ENCODE results near the gene DGKH.

The DGKH gene

DNA sequence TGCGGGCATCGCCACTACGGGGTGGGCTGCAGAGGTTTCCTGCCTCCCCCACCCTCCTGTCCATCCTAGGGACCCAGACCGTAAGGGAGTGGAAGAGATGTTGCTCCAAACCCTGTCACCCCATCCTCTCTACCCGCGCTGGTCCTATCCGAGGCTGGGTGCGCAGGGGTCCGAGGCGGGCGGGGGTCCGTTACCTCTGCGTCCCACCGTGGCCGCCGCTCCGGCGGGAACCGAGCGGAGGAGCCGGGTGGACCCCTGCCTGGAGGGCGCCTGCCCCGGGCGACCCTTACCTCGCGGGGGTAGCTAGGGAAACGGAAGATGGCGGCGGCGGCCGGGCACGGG, at the start of gene DGKH:
TSS of gene DGKH (plus strand) at position 307 of the 342 bp plus-strand sequence. CDS start 126 bp downstream, outside the sequence.
- no peak for DNase-seq

GRCh38 chr13:42000846-42001245, 47.6 kb upstream of the DGKH start:
- no peak for DNase-seq

DNA sequence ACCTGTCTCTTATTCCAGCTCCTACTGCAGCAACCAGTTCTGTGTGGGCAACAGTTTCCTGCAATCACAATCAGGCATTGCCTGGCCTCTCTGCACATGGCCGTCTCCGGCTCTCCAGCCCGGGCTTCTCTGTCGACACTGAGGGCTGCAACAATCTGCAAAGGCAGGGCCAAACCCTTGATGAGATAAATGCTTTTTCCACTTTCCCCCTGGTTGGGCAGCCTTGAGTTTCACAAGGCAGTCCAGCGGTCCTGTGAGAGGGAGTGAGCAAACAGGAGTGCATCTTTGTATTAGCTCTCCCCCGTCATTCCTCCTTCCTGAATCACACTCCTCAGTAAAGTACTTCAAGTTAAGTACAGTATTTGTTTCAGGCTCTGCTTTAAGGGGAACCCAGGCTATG, 46.9 kb upstream of the DGKH start:
- no peak for DNase-seq

DNA sequence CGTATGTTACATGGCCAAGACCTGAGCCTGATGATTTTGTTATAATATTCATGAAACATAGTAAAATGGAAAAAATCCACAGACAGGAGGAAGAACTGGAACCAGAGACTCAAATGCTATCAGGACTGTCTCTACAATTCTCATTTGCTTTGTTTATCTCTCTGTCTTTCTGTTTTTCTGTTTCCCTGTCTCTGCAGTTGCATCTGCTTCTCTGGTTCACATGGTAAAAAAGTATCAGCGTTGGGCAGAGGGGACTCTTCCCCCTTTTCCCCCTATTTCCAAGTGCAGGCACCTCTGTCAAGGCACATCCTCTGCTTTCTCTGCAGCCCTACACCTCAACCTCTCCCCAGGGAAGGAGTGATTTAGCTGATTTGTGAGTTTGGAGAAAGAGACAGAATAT, 46.4 kb upstream of the DGKH start:
- DNase-seq, result no peak

- DNase-seq, result no peak
Observed at GRCh38 chr13:42007844-42008243, 40.6 kb upstream of the DGKH start.

GRCh38 chr13:42009057-42009456, 39.4 kb upstream of the DGKH start:
- no peak for DNase-seq

DNA sequence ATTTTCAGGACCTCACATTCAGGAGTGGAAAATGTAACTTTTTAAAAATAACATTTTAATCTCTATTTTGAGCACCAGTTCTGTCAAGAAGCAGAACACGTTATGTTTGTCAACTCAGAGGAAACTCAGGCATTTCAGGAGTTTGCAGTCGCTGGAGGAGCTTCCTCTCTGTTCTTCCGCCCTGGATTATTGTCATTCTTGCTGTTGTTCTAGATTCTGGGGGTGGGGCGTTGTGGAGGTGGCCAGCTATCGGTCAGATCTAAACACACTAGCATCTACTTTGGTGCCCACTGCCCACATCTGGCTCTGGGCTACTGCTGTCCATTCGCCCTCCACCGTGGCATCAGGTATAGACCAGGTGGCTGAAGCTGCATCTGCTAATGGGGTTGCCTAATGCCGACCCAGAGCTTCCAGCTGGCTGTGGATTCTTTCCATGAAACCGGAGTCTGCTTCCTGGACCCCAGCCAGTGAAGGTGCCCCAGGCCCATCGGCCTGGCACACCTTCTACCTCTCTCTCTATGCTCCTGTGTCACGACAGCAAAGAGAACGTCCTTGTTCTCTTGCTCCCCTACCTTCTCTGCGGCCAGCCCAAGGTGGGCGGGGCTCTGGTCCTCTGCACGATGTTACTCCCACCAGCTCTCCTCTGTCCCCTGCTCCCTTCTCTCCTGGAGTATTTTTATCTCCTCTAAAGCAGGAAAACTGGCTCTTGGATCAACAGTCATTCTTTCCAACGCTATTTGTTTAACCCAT, 36.7 kb upstream of the DGKH start:
- DNase-seq, result no peak

DNA sequence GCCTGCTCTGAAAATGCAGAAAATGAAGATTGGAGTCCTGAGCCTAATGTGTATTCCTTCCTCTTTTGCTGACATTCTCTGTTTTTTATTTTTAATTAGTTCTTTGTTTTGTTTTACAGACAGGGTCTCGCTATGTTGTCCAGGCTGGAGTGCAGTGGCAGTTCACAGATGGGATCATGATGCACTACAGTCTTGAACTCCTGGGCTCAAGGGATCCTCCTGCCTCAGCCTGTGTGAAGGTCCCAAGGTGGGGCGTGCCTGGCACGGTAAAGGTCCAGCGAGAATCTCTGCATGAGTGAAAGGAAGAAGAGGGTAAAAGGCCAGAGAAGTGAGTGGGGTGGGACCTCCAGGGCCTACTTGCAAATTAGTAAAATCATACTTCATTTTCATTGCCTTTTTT, 34.3 kb upstream of the DGKH start:
- no peak for DNase-seq

- DNase-seq, result no peak
Observed at GRCh38 chr13:42017264-42017663, 31.2 kb upstream of the DGKH start.

DNA sequence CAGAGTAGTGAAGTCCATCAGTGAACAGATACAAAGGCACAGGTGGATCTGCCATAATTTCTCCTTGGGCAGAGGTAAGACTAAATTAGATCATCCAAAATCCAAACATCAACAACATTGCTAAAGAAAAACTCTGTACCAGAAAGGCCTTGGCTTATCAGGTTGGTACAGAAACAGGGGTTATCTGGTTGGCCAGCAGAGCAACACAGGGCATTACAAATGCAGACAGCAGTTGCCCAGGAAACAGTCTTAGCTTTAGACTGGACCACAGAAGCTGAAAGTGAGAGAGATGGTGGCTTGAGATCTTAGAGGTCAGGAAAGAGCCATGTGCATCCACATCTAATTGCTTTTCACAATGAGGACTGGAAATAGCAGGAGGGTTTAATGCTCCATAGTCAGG, 26.6 kb upstream of the DGKH start:
- no peak for DNase-seq

GRCh38 chr13:42022336-42022735, 26.1 kb upstream of the DGKH start:
- DNase-seq, result no peak

DNA sequence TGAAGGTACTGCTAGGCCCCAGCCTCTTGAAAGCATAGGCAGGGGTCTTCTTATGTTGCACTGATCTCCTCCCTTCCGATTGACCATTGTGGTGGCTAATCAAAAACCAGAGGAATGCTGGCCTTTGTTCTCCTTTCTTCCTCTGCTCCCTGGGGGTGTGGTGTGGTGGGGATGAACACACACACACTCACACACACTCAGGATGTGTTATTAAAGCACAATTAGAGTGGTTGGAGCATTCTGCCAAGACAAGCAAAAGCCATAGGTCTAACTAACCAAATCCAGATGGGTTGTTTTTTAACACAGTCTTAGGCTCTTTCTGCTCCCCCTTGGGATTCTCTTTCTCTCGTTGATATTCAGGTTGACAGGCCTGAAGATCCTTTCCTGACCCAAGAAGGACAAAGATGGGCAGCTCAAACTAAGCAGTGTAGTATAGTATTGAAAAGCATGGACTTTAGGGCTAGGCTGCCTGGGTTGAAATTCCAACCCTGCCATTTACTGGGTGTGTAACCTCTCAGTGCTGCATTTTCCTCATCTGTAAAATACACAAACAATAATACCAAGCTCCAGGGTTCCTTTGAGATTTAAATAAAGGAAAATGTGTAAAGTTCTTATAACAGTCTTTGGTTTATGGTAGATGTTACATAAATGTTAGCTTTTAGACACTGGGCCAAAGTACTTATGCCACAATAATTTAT, 25.5 kb upstream of the DGKH start:
- DNase-seq, result no peak

DNA sequence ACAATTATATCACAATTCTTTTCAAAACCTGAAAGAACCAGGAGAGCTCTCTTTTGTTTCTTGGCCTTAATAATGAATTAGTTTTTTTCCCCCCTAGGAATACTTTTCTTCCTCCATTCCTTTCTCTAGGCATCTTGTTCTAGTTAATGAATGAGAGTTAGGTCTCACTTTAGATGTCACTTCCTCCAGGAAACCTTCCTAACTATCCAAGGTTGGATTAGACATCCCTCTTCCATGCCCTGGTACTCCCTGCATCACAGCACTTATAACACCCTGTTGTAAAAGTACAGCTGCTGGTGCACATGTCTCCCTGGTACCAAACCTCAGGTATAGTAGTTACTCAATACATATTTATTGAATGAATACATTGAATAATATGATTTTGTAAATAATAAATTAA, 21.2 kb upstream of the DGKH start:
- no peak for DNase-seq

DNA sequence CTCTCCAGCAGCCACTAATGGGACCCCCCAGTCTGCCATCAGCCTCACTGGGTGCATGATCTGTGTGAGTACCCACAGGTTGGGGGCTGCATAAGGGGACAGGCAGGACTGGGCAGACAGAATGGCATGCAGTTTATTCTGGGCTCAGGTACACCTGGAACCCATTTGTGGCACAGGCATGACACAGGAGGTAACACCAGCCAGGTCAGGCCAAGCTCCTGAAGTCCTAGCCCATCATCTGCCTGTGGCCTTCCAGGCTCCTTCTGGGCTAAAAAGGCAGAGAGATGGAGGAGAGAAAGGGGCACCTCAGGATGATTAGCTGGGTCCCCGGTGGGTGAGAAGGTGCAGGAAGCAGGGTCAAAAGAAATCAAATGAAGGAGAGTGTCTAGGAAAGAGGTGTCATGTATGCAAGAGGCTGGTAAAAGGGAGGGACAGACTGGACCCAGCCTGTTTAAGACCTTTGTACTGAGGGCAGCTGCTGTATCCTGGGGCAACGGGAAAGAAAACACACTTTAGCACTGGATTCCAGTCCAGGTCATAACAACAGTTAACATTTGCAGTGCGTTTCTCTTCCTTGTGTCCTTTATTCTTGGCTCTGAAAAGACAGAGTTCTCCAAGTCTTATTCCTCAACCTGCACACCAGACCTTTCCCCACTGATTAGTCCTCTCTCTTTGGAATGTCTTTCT, 20.2 kb upstream of the DGKH start:
- DNase-seq, result no peak

DNA sequence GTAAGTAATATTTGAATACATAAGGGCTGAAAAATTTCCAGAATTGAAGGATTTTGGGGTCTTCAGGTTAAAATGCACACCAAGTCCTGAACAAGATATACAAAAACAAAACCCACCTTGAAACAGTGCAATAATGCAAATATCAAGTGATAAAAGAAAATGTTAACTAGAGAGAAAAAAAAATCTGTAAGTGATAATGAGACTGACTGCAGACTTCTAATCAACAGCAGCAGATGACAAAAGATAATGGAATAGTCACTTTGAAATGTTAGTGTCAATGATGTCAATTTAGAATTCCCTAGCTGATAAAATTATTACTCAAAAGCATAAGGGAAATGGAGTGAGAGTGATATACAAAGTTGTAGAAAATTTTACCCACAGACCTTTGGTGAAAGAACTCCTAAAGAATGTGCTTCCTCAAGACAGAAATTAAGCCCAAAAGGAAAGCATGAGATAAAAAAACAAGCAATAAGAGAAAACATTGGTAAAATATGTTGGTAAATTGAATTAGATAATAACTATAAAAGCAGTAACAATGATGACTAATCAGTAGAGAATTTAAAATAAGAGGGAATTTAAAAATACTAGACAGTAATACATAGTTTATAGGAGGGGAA, 12.4 kb upstream of the DGKH start:
- DNase-seq, result no peak

- no peak for DNase-seq
Observed at GRCh38 chr13:42036711-42037110, 11.7 kb upstream of the DGKH start.

- no peak for DNase-seq
Observed at GRCh38 chr13:42038661-42039456, 9.6 kb upstream of the DGKH start.

DNA sequence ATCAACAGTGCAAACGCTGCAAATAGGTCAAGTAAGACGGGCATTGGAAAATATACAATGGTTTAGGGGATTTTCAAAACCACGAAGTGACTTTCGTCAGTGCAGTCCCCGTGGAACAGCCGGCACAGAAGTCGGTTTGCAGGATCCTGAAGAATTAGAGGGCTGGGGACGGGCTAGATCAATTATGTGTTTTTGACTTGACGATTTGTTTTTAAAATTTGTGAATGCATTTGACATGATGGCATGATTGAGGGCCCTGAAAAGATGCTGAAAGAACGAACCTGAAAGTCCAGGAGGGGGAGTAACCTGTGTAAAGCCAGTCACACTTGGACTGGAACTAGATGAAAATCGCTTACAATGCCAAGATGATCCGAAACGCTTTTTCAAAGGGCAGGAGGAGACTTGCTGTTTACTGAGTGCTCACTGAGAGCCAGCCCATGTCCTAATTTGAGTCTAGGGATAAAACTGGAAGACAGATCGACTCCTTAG, 8.9 kb upstream of the DGKH start:
- DNase-seq, result peak; percentile 51

DNA sequence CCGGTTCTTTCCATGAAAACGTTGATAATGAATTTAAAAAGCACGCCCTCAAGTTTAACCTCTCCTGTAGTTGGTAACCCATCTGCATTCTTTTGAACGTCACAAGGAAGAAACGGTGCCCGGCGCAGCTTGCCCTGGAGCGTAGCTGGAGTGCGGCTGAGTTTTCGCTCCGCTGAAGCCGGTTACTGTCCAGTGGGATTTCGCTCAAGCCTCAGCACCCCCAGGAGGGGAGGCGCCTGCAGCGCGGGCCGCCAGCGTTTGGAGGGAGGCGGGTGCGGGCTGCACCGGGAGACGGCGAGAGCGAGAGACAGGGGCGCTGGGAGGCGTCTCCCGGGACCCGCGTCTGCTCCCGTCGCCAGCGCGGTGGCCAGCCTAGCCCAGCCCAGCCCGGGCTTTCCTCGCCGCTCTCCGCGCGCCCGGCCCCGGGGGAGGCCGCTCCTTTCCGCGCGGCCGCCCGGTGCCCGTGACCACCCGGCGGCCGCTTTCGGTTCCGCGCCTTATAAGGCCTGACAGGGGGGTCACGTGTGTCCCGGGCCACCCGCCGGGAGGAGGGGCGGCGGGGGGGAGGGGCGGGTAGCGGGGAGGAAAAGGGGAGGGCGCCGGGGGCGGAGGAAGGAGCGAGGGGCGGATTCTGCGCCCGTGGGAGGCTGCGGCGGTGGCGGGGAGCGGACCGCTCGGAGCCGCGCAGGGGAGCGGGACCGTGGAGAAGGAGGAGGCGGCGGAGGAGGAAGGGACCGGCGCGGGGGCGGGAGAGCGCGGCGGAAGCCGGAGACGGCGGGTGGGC, 8.3 kb upstream of the DGKH start:
- peak; percentile 94 for DNase-seq

GRCh38 chr13:42040730-42041010, 7.8 kb upstream of the DGKH start:
- no peak for DNase-seq

DNA sequence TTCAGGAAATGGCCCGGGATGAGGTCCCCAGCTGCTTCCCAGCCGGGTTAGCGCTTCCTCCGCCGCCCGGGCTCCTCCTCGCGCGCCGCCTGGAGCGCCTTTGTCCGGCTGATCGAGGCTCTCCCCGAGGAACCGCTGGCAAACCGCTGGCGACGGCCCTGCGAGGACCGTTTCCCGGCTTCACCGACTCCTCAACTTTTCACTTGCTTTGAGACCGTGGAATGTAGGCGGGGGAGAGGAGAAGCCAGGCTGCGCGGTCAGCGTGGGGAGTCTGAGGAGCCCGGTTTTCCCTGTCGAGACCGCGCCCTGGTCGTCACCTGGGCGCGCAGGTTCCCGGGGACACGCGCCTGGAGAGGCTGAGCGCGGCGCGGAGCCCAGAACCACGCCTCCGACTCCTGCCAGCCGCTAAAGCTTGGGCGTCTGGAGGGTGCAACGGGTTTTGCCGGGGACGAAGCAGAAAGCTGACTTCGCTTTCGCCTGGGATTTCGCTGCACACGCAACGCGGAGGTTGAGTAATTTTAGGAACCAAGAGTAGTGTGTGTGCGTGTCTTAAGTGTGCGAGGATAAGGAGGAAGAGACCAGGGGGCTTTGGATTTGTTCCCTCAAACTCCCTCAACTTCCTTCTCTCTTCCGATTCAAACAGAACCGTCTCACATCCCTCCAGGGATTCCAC, 7.3 kb upstream of the DGKH start:
- peak; percentile 60 for DNase-seq

DNA sequence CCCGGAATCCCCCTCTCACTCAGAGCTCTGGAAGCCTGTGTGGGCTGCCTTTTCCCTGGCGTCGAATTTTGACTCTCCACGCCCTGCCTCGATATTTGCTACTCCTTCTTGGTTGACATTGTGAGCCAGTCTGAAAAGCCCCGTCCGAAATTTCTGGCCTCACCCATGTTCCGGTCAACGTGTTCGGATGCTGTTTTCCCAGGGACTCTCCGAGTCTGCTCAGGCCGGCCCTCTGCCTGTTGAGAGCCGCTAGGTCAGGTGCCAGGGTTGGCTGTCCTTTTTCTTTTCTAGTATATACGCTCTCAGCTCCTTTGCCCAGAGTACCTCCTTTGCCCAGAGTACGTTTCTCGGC, 6.8 kb upstream of the DGKH start:
- DNase-seq, result peak; percentile 58

Data from right forelimb (tissue), 1 donor.